MM.1S (cell line): ENCODE data around the gene MAP3K19.

ENCODE experiments used
- DNase-seq: peaks from one replicate; pipeline ENCODE4 v3.0.0-alpha.2; 2015
- H2AFZ ChIP-seq: fragments of 300-600 bp; sonication (generic); 2 replicates; pipeline ENCODE4 v1.6.0; 2016; ENCODE audit warnings: antibody characterized with exemption, low read length
- H3F3A ChIP-seq: fragments of 300-600 bp; sonication (generic); 2 replicates; pipeline ENCODE4 v1.6.1; 2016; ENCODE audit warnings: mild to moderate bottlenecking, antibody characterized with exemption, low read length, moderate library complexity, mixed read lengths; ENCODE audit not compliant: insufficient read depth
- H3K27ac ChIP-seq: fragments of 300-600 bp; sonication (generic); 2 replicates; pipeline ENCODE4 v1.5.1; 2016; ENCODE audit warnings: mild to moderate bottlenecking, low read length
- H3K27me3 ChIP-seq: fragments of 300-600 bp; sonication (generic); replicated peaks from 2 replicates; pipeline ENCODE4 v1.6.0; 2016; ENCODE audit warnings: low read length; ENCODE audit not compliant: insufficient read depth
- H3K36me3 ChIP-seq: fragments of 300-600 bp; sonication (generic); replicated peaks from 2 replicates; pipeline ENCODE4 v1.6.1; 2016; ENCODE audit warnings: mild to moderate bottlenecking, low read length, mixed read lengths; ENCODE audit not compliant: insufficient read depth
- H3K4me1 ChIP-seq: fragments of 300-600 bp; sonication (generic); 2 replicates; pipeline ENCODE4 v1.6.1; 2016; ENCODE audit warnings: low read length, mixed read lengths
- H3K4me2 ChIP-seq: fragments of 300-600 bp; sonication (generic); 2 replicates; pipeline ENCODE4 v1.6.0; 2016; ENCODE audit warnings: low read depth, low read length
- H3K4me3 ChIP-seq: fragments of 300-600 bp; sonication (generic); 2 replicates; pipeline ENCODE4 v1.5.1; 2016; ENCODE audit warnings: low read length, mixed read lengths
- H3K79me2 ChIP-seq: fragments of 300-600 bp; sonication (generic); 2 replicates; pipeline ENCODE4 v1.6.1; 2016; ENCODE audit warnings: mixed run types, low read length, mixed read lengths
- H3K9ac ChIP-seq: fragments of 300-600 bp; sonication (generic); 2 replicates; pipeline ENCODE4 v1.6.1; 2016; ENCODE audit warnings: low read length, mixed read lengths
- H3K9me2 ChIP-seq: fragments of 300-600 bp; sonication (generic); replicated peaks from 2 replicates; pipeline ENCODE4 v1.6.1; 2016; ENCODE audit warnings: mild to moderate bottlenecking, low read length, mixed read lengths; ENCODE audit not compliant: insufficient read depth
- H3K9me3 ChIP-seq: fragments of 300-600 bp; sonication (generic); replicated peaks from 2 replicates; pipeline ENCODE4 v1.6.1; 2016; ENCODE audit warnings: mild to moderate bottlenecking, low read length, mixed read lengths; ENCODE audit not compliant: insufficient read depth
- H4K20me1 ChIP-seq: fragments of 300-600 bp; sonication (generic); 2 replicates; pipeline ENCODE4 v1.6.1; 2016; ENCODE audit warnings: mild to moderate bottlenecking, low read length, moderate library complexity, mixed read lengths; ENCODE audit not compliant: insufficient read depth
- CTCF ChIP-seq: fragments of 300-600 bp; sonication (generic); IDR thresholded peaks from 2 replicates; pipeline ENCODE4 v1.5.1; 2016; ENCODE audit warnings: antibody characterized with exemption, low read length, mixed read lengths
- EZH2 ChIP-seq: fragments of 300-600 bp; sonication (generic); optimal IDR thresholded peaks from 2 replicates; pipeline ENCODE3; 2017; ENCODE audit warnings: low read depth, mild to moderate bottlenecking, antibody characterized with exemption, low read length, mixed read lengths
- EZH2phosphoT487 ChIP-seq: fragments of 300-600 bp; sonication (generic); IDR thresholded peaks from 2 replicates; pipeline ENCODE4 v1.6.1; 2018; ENCODE audit warnings: antibody characterized with exemption, low read length

MAP3K19 gene

DNA sequence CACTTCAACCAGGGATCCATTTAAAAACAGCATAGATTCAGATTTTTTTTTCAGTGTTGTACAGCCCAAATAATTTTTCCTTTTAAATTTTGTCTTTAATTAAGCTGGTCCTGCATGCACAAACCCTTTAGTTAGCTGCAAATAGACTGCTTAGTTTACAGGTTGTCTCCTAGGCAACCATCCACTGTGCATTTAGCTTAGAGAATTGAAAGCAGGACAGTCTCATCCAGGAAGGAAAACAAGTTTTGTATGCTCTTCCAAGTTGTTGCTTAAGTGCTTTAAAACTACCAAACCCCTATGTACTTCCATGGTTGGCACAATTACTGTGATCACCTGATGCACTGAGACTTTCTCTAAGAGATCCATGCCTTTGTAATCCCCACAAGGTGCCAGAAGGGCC, at the start of gene MAP3K19:
MAP3K19 (minus strand) TSS at position 148 of the 400 bp plus-strand sequence. CDS start 22,800 bp downstream, outside the sequence.
- H3K36me3 ChIP-seq = no peaks in the 10 kb centered on the region
- TF ChIP-seq CTCF (no peak), EZH2 (no peak), EZH2phosphoT487 (no peak)
- H4K20me1 ChIP-seq = no peaks in the 10 kb centered on the region
- peaks cover 2% of the 10 kb centered on the region for H3K79me2 ChIP-seq
- no peak within 1 kb of the TSS for H2AFZ ChIP-seq
- H3K9me3 ChIP-seq = no peaks in the 10 kb centered on the region
- no peak within 1 kb of the TSS for H3K4me2 ChIP-seq
- no peak within 1 kb of the TSS for H3K4me3 ChIP-seq
- no peaks in the 10 kb centered on the region for H3K4me1 ChIP-seq
- no peaks in the 10 kb centered on the region for H3K27me3 ChIP-seq
- no peaks in the 10 kb centered on the region for H3K9me2 ChIP-seq
- no peak for DNase-seq
- no peak within 1 kb of the TSS for H3K9ac ChIP-seq
- H3F3A ChIP-seq = peaks cover 6% of the 10 kb centered on the region
- H3K27ac ChIP-seq = no peak within 1 kb of the TSS

DNA sequence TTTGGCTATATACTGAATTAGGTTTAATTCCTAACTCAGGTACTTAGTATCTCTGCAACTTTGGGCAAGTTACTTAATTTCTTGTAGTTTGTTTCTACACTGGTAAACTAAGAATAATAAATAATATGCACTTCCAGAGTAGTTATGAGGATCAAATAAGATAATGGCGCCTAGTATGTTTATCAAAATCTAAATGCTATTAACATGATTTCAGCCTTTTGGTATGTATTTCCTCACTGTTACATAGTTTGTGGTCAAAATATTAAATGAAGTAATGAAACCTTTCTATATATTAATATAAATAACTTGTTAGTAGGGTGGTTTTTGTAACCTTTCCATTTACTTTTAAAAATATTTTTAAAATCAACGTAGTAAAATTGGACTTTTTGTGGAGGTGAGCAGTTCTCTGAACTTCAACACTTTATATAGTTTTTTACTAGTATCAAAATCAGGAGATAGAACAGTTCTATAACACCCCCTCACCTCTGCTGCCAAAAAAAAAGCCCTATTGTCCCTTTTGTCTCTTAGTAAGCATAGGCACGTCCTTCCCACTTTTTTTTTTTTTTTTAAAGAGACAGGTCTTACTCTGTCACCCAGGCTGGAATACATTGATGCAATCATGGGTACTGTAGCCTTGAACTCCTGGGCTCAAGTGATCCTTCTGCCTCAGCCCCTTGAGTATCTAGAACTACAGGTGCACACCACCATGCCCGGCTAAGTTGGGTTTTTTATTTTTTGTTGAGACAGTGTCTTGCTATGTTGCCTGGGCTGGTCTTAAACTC, 49.6 kb upstream of the MAP3K19 start:
- H3F3A ChIP-seq = no peaks in the 10 kb centered on the region
- H3K27ac ChIP-seq = no peak overlapping the region
- TF ChIP-seq EZH2phosphoT487 (no peak), CTCF (no peak), EZH2 (no peak)
- H3K9me2 ChIP-seq = no peaks in the 10 kb centered on the region
- no peaks in the 10 kb centered on the region for H3K27me3 ChIP-seq
- H3K36me3 ChIP-seq = no peaks in the 10 kb centered on the region
- no peak overlapping the region for H2AFZ ChIP-seq
- H3K9ac ChIP-seq = no peak overlapping the region
- DNase-seq = no peak
- no peaks in the 10 kb centered on the region for H3K9me3 ChIP-seq
- no peak overlapping the region for H3K4me3 ChIP-seq
- H3K4me2 ChIP-seq = no peak overlapping the region
- H3K79me2 ChIP-seq = no peaks in the 10 kb centered on the region
- no peaks in the 10 kb centered on the region; the same call in none of the 2 replicates for H3K4me1 ChIP-seq
- H4K20me1 ChIP-seq = no peaks in the 10 kb centered on the region

DNA sequence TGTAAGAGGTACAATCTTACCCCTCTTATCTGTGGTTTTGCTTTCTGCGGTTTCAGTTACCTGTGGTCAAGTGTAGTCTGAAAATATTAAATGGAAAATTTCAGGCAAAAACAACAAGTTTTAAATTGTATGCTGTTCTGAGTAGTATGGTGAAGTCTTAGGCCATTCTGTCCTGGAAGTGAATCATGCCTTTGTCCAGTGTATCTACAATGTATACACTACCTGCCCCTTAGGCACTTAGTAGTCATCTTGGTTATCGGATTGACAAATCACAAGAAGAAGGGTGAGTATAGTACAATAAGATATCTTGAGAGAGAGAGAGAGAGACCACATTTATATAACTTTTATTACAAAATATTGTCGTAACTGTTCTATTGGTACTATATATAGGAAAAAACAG, 48.3 kb upstream of the MAP3K19 start:
- Histone ChIP-seq H3K4me3 (no peak overlapping the region), H3K36me3 (no peaks in the 10 kb centered on the region; the same call in 1 of the 2 replicates), H2AFZ (no peak overlapping the region), H3K9me2 (no peaks in the 10 kb centered on the region), H3K79me2 (no peaks in the 10 kb centered on the region), H3K4me2 (no peak overlapping the region), H3K9me3 (no peaks in the 10 kb centered on the region), H3K27me3 (no peaks in the 10 kb centered on the region), H3F3A (no peaks in the 10 kb centered on the region), H3K27ac (no peak overlapping the region), H4K20me1 (no peaks in the 10 kb centered on the region), H3K4me1 (no peaks in the 10 kb centered on the region; the same call in none of the 2 replicates), H3K9ac (no peak overlapping the region)
- DNase-seq = peak; percentile 10
- no peak for TF ChIP-seq EZH2
- no peak for TF ChIP-seq CTCF
- no peak for TF ChIP-seq EZH2phosphoT487
